Measurements from ENCODE around the gene GALNT9. TPM values are rescaled to one million over a fixed set of nuclear protein-coding genes. Genes with fewer than 3 reads are reported as not detected.

The GALNT9 gene
- total RNA-seq, 6 experiments from 2014 or later: not detected

DNA sequence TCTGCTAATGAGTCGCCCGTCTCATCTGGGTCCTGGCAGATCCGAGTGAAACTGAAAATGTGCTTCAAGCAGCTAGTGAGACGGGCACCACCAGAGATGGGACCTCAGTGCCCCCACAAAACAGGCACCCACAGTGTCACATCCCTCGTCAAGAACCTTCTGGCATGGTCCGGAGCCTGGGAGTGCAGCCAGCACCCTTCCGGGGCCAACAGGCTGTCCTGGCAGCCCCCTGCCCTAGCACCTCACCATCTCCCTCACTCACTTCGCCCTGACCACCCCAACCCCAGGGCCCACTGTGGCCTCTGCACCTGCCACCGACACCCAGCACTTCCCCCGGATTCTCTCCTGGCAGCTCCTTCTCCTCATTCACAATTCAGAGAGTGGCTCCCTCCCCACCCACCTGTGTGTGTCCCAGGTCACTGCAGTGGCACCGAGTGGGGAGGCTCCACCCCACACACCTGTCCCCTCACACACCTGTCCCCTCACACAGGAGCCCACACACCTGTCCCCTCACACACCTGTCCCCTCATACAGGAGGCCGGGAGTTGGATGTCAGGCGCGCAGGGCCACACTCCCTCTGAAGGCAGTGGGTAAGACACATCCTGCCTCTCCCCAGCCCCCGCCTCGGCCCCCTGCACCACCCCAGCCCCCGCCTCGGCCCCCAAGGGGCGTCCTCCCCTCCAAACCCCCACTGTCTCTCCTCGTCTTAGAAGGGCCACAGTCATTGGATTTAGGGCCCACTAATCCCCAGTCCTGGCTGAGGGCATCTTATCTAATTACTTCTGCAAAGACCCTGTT is 7.9 kb downstream of the GALNT9 start:
- Mint-ChIP-seq H3K27ac (no peak overlapping the region), H3K9me3 (no peaks in the 10 kb centered on the region), H3K36me3 (ENCODE audit: low read depth) (no peaks in the 10 kb centered on the region), H3K4me1 (ENCODE audit: low read depth) (peaks cover 6% of the 10 kb centered on the region), H3K27me3 (ENCODE audit: insufficient read depth) (peaks cover 23% of the 10 kb centered on the region), H3K4me3 (no peak overlapping the region)
- TF ChIP-seq, protein P1, sequence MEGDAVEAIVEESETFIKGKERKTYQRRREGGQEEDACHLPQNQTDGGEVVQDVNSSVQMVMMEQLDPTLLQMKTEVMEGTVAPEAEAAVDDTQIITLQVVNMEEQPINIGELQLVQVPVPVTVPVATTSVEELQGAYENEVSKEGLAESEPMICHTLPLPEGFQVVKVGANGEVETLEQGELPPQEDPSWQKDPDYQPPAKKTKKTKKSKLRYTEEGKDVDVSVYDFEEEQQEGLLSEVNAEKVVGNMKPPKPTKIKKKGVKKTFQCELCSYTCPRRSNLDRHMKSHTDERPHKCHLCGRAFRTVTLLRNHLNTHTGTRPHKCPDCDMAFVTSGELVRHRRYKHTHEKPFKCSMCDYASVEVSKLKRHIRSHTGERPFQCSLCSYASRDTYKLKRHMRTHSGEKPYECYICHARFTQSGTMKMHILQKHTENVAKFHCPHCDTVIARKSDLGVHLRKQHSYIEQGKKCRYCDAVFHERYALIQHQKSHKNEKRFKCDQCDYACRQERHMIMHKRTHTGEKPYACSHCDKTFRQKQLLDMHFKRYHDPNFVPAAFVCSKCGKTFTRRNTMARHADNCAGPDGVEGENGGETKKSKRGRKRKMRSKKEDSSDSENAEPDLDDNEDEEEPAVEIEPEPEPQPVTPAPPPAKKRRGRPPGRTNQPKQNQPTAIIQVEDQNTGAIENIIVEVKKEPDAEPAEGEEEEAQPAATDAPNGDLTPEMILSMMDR (IDR thresholded peaks at IDR 0.05): no peak
- DNase-seq: no peak

DNA sequence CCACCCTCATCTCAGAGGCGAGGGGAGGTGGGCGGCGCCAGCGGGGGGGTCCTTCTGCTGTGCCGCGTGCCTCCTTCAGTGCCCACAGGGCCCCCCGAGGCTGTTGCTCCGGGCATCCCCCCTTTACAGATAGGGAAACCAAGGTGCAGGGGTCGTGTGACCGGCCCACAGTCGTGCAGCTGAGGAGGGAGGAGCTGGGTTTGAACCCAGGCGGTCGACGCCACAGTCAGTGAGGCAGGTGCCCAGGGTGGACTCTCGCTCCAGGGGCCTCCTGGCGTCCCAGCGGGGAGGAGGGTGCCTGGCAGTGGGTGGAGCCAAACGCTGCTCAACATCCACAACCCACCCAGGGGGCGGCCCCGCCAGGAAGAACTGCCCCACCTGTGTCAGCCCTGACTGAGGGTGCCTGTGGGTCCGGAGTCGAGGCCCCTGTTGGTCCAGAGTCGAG is 8.6 kb downstream of the GALNT9 start:
- TF ChIP-seq, protein P1 (IDR thresholded peaks at IDR 0.05): no peak
- H3K9me3 Mint-ChIP-seq: no peaks in the 10 kb centered on the region
- no peak overlapping the region for H3K27ac Mint-ChIP-seq
- H3K36me3 Mint-ChIP-seq (ENCODE audit: low read depth): no peaks in the 10 kb centered on the region
- no peak for DNase-seq
- H3K27me3 Mint-ChIP-seq (ENCODE audit: insufficient read depth): peaks cover 24% of the 10 kb centered on the region
- H3K4me3 Mint-ChIP-seq: no peak overlapping the region
- peaks cover 6% of the 10 kb centered on the region; the same call in 1 of the 2 replicates for H3K4me1 Mint-ChIP-seq (ENCODE audit: low read depth)

DNA sequence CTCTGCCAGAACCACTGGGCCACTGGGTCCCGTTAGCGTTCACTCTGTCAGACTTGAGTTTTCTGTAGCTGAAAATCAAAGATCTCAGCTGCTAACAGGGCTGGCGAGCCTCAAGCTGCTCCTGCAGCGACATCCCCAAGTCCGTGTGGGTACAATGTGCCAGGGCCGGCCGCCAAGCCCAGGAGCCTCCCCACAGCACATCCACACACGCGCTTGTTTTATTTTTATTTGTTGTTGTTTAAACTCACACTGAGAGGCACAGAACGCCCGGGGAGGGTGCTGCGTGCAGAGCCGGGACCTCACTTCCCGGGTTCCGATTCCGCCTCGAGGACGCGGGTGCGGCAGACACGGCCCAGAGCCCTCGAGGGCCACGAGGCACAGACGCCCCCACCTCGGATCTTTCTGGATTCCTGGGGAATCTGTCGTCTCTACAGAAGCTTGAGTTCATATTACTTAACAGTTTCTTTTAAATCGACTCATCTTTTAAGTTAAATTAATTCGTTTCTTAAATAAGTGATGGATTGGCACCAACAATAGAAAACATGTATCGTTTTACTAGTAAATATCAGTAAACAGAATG is 9.3 kb downstream of the GALNT9 start:
- Mint-ChIP-seq H3K27me3 (ENCODE audit: insufficient read depth) (peaks cover 28% of the 10 kb centered on the region), H3K9me3 (no peaks in the 10 kb centered on the region), H3K4me3 (no peak overlapping the region), H3K27ac (no peak overlapping the region), H3K36me3 (ENCODE audit: low read depth) (no peaks in the 10 kb centered on the region), H3K4me1 (ENCODE audit: low read depth) (peaks cover 6% of the 10 kb centered on the region; the same call in 1 of the 2 replicates)
- DNase-seq: no peak
- TF ChIP-seq, protein P1 (IDR thresholded peaks at IDR 0.05): no peak

DNA sequence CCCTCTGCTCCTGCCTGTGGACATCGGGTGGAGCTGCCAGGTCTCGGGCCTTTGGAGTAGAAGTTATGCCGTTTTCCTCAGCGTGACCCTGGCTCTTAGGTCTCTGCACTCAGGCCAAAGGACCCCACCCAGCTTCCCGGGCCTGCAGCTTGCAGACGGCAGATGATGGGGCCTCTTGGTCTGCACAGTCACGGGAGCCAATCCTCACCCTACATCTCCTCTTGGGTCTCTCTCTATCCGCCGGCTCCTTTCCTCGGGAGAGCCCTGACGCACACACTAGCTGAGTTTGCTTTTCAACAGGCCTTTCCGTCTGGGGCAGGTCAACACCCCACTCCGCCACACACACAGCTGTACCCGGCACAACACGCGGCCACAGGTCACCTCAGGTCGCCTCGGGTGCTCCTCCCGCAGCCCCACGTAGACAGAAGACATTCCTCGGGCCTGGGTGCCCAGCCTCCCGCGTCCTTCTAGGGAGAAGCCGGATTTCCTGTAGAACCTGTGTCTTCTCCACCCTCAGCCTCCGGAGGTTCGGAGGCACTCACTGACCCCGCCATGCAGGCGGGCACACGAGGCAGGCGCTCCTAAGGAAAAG is 9.9 kb downstream of the GALNT9 start:
- H3K9me3 Mint-ChIP-seq: peaks cover under 1% of the 10 kb centered on the region; the same call in 1 of the 2 replicates
- peaks cover 28% of the 10 kb centered on the region for H3K27me3 Mint-ChIP-seq (ENCODE audit: insufficient read depth)
- H3K4me3 Mint-ChIP-seq: no peak overlapping the region
- no peak for DNase-seq
- no peak overlapping the region for H3K27ac Mint-ChIP-seq
- H3K36me3 Mint-ChIP-seq (ENCODE audit: low read depth): no peaks in the 10 kb centered on the region
- peaks cover 6% of the 10 kb centered on the region; the same call in 1 of the 2 replicates for H3K4me1 Mint-ChIP-seq (ENCODE audit: low read depth)
- TF ChIP-seq, protein P1 (IDR thresholded peaks at IDR 0.05): no peak

- Mint-ChIP-seq H3K36me3 (ENCODE audit: low read depth) (no peaks in the 10 kb centered on the region), H3K4me1 (ENCODE audit: low read depth) (peaks cover 6% of the 10 kb centered on the region; the same call in 1 of the 2 replicates), H3K27ac (no peak overlapping the region), H3K27me3 (ENCODE audit: insufficient read depth) (peaks cover 29% of the 10 kb centered on the region), H3K4me3 (no peak overlapping the region), H3K9me3 (peaks cover 5% of the 10 kb centered on the region; the same call in 1 of the 2 replicates)
- no peak for DNase-seq
- TF ChIP-seq, protein P1 (IDR thresholded peaks at IDR 0.05): no peak
These were observed 10.8 kb downstream of the GALNT9 start for GRCh38 chr12:132318618-132319033.
